Keratinocyte (primary cell): ENCODE results near the gene TSPAN18. TPM values are rescaled to one million over a fixed set of nuclear protein-coding genes. Genes with fewer than 3 reads are reported as not detected.

Source experiments
- DNase-seq: peaks from one replicate; pipeline ENCODE4 v3.0.0-alpha.2; 2011; ENCODE audit warnings: low read depth, missing footprints, low spot score
- FAIRE-seq: peaks from 2 replicates; lab custom pipeline; 2011; peaks lifted over from hg19 to GRCh38; lab: Jason Lieb, UNC
- H2AFZ ChIP-seq: 2 replicates; pipeline ENCODE4 v1.6.0; 2012; ENCODE audit warnings: low read length, control low read depth, inconsistent platforms; ENCODE audit not compliant: control insufficient read depth
- H3K27ac ChIP-seq: 2 replicates; pipeline ENCODE4 v1.5.1; 2011; ENCODE audit warnings: low read length; ENCODE audit not compliant: control insufficient read depth, insufficient read depth
- H3K27me3 ChIP-seq: 3 replicates; pipeline ENCODE4 v1.6.0; 2011; ENCODE audit warnings: low read length; ENCODE audit not compliant: control insufficient read depth, insufficient read depth; ENCODE audit errors: extremely low read depth
- H3K36me3 ChIP-seq, 2 experiments: 2 replicates in 1 of 2; 3 replicates in 1 of 2; pipeline ENCODE4 v1.5.1; 2011; ENCODE audit warnings: low read length in 2 of 2, mild to moderate bottlenecking in 1 of 2; ENCODE audit not compliant: control insufficient read depth in 2 of 2, insufficient read depth in 2 of 2; ENCODE audit errors: extremely low read depth in 1 of 2
- H3K4me1 ChIP-seq: 3 replicates; pipeline ENCODE4 v1.5.1; 2011; ENCODE audit warnings: low read length; ENCODE audit not compliant: control insufficient read depth, insufficient read depth; ENCODE audit errors: extremely low read depth
- H3K4me2 ChIP-seq: 3 replicates; pipeline ENCODE4 v1.6.0; 2011; ENCODE audit warnings: low read depth, low read length; ENCODE audit not compliant: control insufficient read depth, insufficient read depth; ENCODE audit errors: extremely low read depth
- H3K4me3 ChIP-seq, 3 experiments: fragments of 200-600 bp in 1 of 3; sonication (generic) in 1 of 3; 2 replicates in 2 of 3; 3 replicates in 1 of 3; pipeline ENCODE4 v1.5.1; 2011 to 2016; ENCODE audit warnings: low read length in 3 of 3, mild to moderate bottlenecking in 3 of 3, control low read depth in 2 of 3, inconsistent platforms in 1 of 3, low read depth in 1 of 3, mixed read lengths in 1 of 3, mixed run types in 1 of 3, moderate library complexity in 1 of 3; ENCODE audit not compliant: control insufficient read depth in 2 of 3, insufficient read depth in 2 of 3; ENCODE audit errors: extremely low read depth in 1 of 3
- H3K79me2 ChIP-seq: 2 replicates; pipeline ENCODE4 v1.6.0; 2012; ENCODE audit warnings: low read length; ENCODE audit not compliant: control insufficient read depth, insufficient read depth
- H3K9ac ChIP-seq: 3 replicates; pipeline ENCODE4 v1.6.0; 2011; ENCODE audit warnings: low read length; ENCODE audit not compliant: control insufficient read depth, insufficient read depth; ENCODE audit errors: extremely low read depth
- H3K9me1 ChIP-seq: 3 replicates; pipeline ENCODE4 v1.6.0; 2011; ENCODE audit warnings: low read length; ENCODE audit not compliant: control insufficient read depth, insufficient read depth; ENCODE audit errors: extremely low read depth
- H3K9me3 ChIP-seq: 2 replicates; pipeline ENCODE4 v1.5.1; 2012; ENCODE audit warnings: low read depth, low read length; ENCODE audit not compliant: control insufficient read depth
- H4K20me1 ChIP-seq: 3 replicates; pipeline ENCODE4 v1.6.0; 2011; ENCODE audit warnings: low read length; ENCODE audit not compliant: control insufficient read depth, insufficient read depth; ENCODE audit errors: extremely low read depth
- CTCF ChIP-seq, 3 experiments: IDR thresholded peaks in 1 of 3; conservative IDR thresholded peaks in 1 of 3; optimal IDR thresholded peaks in 1 of 3; 2 replicates in 2 of 3; 3 replicates in 1 of 3; pipeline versions ENCODE3 to v1.5.1; 2011; ENCODE audit warnings: low read length in 3 of 3, mild to moderate bottlenecking in 3 of 3, moderate library complexity in 2 of 3, control low read depth in 1 of 3, inconsistent platforms in 1 of 3; ENCODE audit not compliant: insufficient read depth in 2 of 3; ENCODE audit errors: extremely low read depth in 1 of 3
- EZH2 ChIP-seq: IDR thresholded peaks from one replicate; pipeline ENCODE4 v1.6.1; 2012; ENCODE audit warnings: inconsistent platforms, mild to moderate bottlenecking, low read length, moderate library complexity
- dilution Hi-C: fragments of 300-500 bp; cut with MboI; formaldehyde crosslinking; loops from one replicate; pipeline ENCODE4 v1.7.0; 2020; ENCODE audit warnings: low sequenced_read_pairs; ENCODE audit not compliant: extremely low pct_ligation_motif_present
- polyA plus RNA-seq, 5 experiments: library from polyadenylated mRNA; depleted of rRNA in 3 of 5; stranded (reverse) in 3 of 5; stranded (forward) in 1 of 5; unstranded in 1 of 5; fragments of >200 nt; gene quantifications; 1 replicate in 1 of 5; 2 replicates in 3 of 5; 3 replicates in 1 of 5; pipeline versions ENCODE4 v1.2.1 to v1.2.3, GENCODE V29; 2011 to 2012; ENCODE audit warnings: missing spikeins in 2 of 5, low read depth in 1 of 5, low replicate concordance in 1 of 5

TSPAN18 gene
- polyA plus RNA-seq, 1 donor (not counting 4 experiments of a cell fraction or from before 2014, with no cell fraction given) = not detected

GRCh38 chr11:44877571-44878497 lies 151.1 kb downstream of the TSPAN18 start:
- Histone ChIP-seq H2AFZ (no peak overlapping the region), H4K20me1 (peaks cover 2% of the 10 kb centered on the region), H3K9me3 (no peaks in the 10 kb centered on the region), H3K79me2 (no peaks in the 10 kb centered on the region), H3K4me1 (no peaks in the 10 kb centered on the region), H3K9me1 (no peaks in the 10 kb centered on the region), H3K4me2 (no peak overlapping the region), H3K4me3 (no peak overlapping the region), H3K36me3 (no peaks in the 10 kb centered on the region), H3K9ac (no peak overlapping the region), H3K27ac (no peak overlapping the region), H3K27me3 (peaks cover 81% of the 10 kb centered on the region)
- DNase-seq (no peak), FAIRE-seq (no peak)
- dilution Hi-C loops = loop anchor here (25.0 kb wide), 1 partner anchor 241 kb away; no protein-coding TSS in a partner anchor
- TF ChIP-seq CTCF (optimal IDR thresholded peaks at IDR 0.05 in 1 of 3, IDR thresholded peaks at IDR 0.05 in 1 of 3, conservative IDR thresholded peaks at IDR 0.05 in 1 of 3; ENCODE audit: extremely low read depth in 1 of 3, insufficient read depth in 2 of 3, low read length in 3 of 3) (no peak), EZH2 (no peak)

- Histone ChIP-seq H3K4me1 (no peaks in the 10 kb centered on the region), H3K79me2 (no peaks in the 10 kb centered on the region), H3K9me1 (no peaks in the 10 kb centered on the region), H3K9me3 (no peaks in the 10 kb centered on the region), H2AFZ (no peak overlapping the region), H3K36me3 (no peaks in the 10 kb centered on the region), H3K27me3 (peaks cover 81% of the 10 kb centered on the region), H4K20me1 (no peaks in the 10 kb centered on the region), H3K4me2 (no peak overlapping the region), H3K9ac (no peak overlapping the region), H3K27ac (no peak overlapping the region), H3K4me3 (no peak overlapping the region)
- no peak for DNase-seq
- TF ChIP-seq CTCF (optimal IDR thresholded peaks at IDR 0.05 in 1 of 3, IDR thresholded peaks at IDR 0.05 in 1 of 3, conservative IDR thresholded peaks at IDR 0.05 in 1 of 3; ENCODE audit: extremely low read depth in 1 of 3, insufficient read depth in 2 of 3, low read length in 3 of 3) (no peak), EZH2 (no peak)
- dilution Hi-C loops = loop anchor here (25.0 kb wide), 1 partner anchor 241 kb away; no protein-coding TSS in a partner anchor
- no peak for FAIRE-seq
Measured at GRCh38 chr11:44878711-44879110, 151.9 kb downstream of the TSPAN18 start.
